Caki2 (cell line): ENCODE data around the gene RBM20. TPM values are rescaled to one million over a fixed set of nuclear protein-coding genes. Genes with fewer than 3 reads are reported as not detected.

Experiments
- DNase-seq: peaks from one replicate; pipeline ENCODE4 v3.0.0-alpha.2; 2015; ENCODE audit warnings: low read depth
- in situ Hi-C: cut with HindIII; loops from 2 replicates; pipeline ENCODE4 v1.10.0; 2016; ENCODE audit warnings: low sequenced_read_pairs, low pct_unique_long_range_greater_than_20kb, mixed read lengths
- total RNA-seq: library from RNA; depleted of rRNA; stranded (reverse); fragments of >200 nt; shearing (Covaris generic); gene quantifications from 2 replicates; pipeline ENCODE4 v1.2.3, GENCODE V29; 2014; ENCODE audit warnings: low replicate concordance; rRNA removed

The RBM20 gene
- total RNA-seq, 1 experiment from 2014 or later: 7.7 TPM

DNA sequence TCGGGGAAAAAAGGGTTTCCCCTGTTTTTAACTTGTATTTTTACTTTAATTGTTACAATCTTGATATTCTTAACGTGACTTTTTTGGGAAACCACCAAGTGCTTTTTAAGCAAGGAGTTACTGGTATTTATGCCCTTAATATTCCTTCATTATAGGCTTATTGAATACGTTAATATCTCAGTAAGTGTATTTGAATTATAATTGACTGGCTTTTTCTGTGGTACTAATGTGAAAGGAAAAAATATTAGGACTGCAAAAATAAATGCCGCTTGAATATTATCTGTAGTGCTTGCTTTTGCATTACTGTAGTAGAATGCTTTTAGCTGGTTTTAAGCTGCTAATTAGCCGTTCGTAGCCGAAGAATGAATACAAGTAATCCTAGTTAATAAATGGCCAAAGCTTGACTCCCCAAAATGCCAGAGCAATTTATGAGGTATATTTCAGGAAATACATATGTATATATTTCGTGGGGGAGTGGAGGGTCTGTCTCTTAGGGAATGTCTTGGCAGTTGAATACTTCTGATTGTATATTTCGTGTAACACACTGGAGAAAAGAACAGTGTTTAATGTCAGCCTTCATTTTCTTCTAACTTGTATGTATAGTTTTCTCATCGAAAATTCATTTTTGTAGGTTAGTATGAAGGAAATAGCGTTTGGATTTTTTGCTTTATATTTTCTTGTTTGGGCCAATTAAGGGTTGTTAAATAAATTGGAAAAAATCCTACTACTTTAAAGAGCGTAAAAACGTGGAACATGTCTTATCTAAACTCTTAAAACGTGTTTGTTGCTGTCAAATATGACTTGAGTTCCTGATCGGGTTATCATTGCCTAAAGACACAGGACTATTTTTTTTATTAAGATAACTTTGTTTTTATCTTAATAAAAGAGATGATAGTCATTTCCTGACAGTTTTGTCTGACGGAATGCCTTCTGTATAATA, 229.1 kb downstream of the RBM20 start:
- in situ Hi-C loops: no loop called here
- no peak for DNase-seq

DNA sequence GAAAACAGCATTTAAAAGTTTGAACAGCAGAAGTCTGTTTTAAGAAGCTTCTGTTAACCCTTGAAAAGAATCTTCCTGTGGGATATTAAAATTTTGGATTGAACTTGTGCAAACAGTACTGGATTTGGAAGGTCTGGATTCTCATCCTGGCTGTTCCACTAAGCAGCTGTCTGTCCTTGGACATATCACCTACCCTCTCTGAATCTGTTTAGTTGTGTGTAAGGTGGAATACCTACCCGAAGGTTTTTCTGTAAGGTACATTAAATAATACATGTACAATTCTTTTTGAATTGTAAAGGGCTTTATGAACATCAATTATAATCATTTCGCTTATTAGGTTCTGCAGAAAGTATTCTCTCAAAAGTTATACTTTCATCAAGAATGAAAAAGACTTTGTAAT, 229.8 kb downstream of the RBM20 start:
- in situ Hi-C loops: no loop called here
- no peak for DNase-seq

DNA sequence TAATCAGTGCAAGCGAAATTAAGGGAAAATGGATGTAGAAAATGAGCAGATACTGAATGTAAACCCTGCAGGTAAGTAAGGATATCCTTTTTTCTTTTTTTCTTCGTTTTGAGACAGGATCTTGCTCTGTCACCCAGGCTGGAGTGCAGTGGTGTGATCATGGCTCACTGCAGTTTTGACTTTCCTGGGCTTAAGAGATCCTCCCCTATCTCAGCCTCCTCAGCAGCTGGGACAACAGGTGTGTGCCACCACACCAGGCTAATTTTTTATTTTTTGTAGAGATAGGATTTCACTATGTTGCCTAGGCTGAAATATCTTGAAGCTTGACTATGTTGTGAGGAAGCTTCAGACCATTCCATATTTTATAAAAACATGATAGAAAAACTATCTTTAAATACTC, 231.9 kb downstream of the RBM20 start:
- in situ Hi-C loops: no loop called here
- no peak for DNase-seq

DNA sequence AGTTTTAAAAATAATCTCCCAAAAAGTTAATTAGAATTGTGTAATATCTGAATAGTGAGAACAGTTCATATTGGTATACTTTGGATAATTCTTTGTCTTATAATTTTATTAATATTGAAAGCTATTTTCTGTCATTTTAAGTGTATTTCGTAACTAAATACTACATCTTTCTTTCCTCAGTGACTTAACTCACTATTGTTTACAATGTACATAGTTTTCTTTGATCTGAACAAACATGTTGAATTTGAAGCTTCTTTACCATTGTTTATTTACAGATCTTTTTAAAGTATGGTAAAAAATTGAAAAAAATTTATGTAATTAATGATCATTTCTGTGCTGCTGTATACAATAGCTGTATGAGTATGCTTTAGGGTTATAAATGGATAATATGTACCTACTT, 232.7 kb downstream of the RBM20 start:
- in situ Hi-C loops: no loop called here
- no peak for DNase-seq

DNA sequence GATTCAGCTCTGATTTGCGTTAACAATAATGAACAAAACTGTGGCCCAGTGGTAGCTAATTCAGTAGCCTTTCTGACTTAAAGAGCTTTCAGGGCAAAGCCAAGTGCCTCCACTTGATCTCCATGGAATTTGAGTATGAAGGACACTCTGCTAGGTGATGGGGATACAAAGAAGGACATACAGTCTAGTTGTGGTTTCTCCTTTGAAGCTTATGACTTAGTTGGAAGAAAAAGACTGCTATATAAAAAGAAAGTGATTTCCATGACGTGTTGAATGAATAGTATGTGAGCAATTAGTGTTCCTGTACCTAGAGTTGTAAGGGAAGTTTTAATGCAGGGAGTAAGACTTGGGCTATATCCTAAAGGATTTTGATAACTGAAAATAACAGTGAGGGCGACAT, 235.9 kb downstream of the RBM20 start:
- no peak for DNase-seq
- in situ Hi-C loops: no loop called here

DNA sequence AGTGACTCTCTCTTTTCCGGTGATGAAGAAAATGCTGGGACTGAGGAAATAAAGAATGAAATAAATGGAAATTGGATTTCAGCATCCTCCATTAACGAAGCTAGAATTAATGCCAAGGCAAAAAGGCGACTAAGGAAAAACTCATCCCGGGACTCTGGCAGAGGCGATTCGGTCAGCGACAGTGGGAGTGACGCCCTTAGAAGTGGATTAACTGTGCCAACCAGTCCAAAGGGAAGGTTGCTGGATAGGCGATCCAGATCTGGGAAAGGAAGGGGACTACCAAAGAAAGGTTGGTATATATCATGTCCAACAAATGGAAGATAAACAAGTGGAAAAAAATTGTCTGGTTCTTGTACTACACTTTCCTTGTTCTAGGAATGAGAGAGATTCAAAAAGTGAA, 237.1 kb downstream of the RBM20 start:
- in situ Hi-C loops: no loop called here
- no peak for DNase-seq

DNA sequence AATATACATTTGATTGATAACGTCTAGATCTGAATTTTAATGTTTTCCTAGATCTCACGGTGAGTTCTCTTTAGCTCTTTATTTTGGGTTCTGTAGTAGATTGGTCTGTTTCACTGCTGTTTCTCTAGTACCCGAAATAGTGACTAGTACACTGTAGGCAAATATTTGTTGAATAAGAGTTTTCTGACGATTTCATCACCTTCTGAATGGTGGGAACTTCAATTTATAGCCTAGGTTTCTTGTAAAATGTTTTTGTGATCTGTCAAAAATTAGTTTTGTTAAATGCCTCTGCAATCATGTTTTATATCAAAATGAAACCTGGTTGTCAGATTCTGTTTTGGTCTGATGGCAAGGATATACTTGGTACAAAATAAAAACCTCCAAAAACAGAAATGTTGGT, 237.8 kb downstream of the RBM20 start:
- DNase-seq: no peak
- in situ Hi-C loops: no loop called here

DNA sequence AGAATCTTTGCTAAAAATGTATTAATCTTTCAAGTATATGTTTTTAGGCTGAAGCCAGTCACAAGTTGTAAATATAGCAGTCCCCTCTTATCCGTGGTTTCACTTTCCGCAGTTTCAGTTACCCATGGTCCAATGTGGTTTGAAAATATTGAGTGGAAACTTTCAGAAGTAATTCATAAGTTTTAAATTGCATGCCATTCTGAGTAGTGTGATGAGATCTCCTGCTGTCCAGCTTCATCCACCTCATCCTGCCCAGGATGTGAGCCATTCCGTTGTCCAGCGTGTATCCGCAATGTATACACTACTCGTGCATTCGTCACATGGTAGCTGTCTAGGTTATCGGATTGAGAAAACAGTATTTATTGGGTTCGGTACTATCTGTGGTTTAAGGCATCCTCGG, 239.8 kb downstream of the RBM20 start:
- DNase-seq: no peak
- in situ Hi-C loops: no loop called here

DNA sequence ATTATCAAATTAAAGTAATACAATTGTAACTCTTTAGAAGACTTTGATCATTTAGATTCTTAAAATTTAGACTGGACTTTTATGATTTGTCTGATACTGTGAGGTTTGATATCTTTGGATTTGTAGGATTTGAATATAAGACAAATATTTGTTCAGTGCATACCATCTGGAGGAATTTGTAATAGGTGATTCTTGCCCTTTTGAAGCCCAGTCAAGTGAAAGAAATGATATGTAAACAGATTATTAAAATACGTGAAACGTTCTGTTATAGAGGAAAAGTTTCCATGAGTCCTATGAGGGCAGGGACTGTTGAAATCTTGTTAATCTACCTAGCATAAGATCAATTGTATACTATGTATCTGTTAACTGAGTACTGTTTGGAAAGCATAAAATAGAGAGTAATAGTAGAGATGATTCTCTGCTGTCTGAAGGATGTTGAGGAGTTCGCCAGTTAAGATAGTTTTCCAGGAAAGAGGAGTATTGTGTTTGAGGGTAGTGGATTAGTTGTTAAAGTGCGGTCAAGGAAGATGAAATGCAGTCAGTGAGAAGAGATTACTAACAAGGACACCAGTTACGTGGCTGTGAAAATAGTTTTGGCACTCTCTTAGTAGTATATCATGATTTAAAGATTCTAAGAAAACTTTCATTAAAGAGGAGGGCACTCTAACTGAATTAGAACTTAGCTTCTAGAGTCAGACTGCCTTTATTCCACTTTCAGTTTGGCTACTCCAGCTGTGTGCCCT, 242.0 kb downstream of the RBM20 start:
- in situ Hi-C loops: no loop called here
- no peak for DNase-seq

DNA sequence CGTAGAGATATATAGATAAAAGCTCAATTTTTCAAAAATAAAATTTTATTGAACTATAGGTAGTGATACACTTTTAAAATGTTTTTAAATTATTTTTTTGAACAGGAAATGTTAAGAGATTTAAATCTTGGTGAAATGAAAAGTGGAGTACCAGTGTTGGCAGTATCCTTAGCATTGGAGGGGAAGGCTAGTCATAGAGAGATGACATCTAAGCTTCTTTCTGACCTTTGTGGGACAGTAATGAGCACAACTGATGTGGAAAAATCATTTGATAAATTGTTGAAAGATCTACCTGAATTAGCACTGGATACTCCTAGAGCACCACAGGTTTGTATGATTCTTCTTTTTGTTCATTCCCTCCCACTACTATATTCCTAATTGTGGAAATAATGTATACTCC, 243.4 kb downstream of the RBM20 start:
- in situ Hi-C loops: no loop called here
- DNase-seq: no peak

Other genes starting within 250 kb of the RBM20 start
- gene DUSP5, start 146.4 kb upstream of the RBM20 start, total RNA-seq: 24.0 and 29.1 TPM in 2 replicates
- 15.9 and 16.5 TPM in 2 replicates for gene SMC3, start 76.6 kb upstream of the RBM20 start, total RNA-seq
- gene PDCD4, start 227.6 kb downstream of the RBM20 start, total RNA-seq: 9.4 and 21.7 TPM in 2 replicates